Activated CD8-positive, alpha-beta memory T cell treated with anti-CD3 and anti-CD28 coated beads, Interleukin-2, amount 50 U/mL, for 1 hour (primary cell): ENCODE results near the gene FCGR3A.

ENCODE experiments used
- DNase-seq: peaks from one replicate; pipeline ENCODE4 v3.0.0-alpha.2; 2020; ENCODE audit errors: extremely low read depth

The FCGR3A gene

DNA sequence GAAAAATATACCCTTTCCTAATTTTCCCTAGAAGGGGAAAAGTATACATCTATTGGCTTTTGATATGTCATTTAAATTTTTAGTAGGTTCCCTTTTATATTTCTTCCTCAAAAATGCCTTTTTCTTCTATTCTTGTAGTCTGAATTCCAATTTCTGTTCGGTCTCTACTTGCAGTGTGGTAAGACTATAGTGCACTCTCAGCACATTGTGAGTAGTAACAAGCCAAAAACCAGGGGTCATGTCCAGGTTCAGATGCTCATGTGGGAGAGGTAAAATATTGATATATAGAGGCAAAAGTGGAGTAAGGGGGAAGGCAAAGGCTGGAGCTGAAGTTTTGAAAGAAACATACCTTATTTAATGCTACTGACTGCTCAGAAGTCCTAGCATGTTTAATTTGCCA lies 48.4 kb downstream of the FCGR3A start:
- no peak for DNase-seq

DNA sequence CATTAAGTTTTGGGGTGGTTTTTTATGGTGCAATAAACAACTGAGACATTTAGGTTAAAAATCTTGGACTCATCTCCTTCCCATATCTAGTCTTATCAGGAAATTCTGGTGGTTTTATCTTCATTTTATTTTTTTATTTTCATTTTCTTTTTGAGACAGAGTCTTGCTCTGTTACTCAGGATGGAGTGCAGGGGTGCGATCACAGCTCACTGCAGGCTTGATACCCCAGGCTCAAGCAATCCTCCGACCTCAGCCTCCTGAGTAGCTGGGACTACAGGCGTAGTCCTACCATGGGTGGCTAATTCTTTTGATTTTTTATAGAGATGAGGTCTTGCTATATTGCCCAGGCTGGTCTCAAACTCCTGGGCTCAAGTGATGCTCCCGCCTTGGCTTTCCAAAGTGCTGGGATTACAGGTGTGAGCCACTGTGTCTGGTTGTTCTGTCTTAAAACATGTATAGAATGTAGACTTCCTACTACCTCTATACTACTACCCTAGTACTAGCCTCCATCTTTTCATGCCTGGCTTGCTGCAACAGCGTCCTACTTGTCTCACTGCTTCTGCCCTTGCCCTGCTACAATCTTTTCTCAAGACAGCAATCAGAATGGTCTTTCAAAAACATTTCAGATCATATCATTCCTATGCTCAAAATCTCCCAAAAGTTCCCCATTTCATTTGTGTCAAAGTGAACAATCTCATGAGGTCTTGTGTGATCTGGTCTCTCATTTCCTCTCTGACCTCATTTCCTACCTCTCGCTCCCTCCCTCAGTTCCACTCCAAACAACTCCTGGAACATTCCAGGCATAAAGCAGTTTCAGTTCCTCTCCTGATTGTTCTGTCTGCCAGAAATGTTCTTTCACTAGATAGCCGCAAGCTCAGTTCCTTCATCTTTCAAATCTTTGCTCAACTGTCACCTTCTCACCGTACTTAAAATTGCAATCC lies 50.2 kb downstream of the FCGR3A start:
- DNase-seq = no peak

DNA sequence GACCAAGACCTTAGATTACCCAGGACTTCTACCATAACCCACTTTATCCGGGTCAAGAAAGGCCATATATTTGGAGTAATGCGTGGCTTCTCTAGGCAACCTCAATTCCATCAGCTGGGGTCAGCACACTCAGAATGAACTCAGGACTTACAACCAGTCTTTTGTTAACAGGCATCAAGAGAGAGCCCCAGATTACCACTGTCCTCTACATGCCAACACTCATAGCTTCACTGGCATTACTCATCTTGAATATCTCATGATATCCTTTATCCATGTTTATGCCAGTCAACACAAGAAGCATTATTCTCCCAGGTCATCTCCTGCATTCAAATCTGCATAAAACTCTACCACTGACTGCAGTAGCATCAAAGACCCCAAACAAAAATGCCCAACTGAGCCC lies 51.0 kb downstream of the FCGR3A start:
- no peak for DNase-seq

DNA sequence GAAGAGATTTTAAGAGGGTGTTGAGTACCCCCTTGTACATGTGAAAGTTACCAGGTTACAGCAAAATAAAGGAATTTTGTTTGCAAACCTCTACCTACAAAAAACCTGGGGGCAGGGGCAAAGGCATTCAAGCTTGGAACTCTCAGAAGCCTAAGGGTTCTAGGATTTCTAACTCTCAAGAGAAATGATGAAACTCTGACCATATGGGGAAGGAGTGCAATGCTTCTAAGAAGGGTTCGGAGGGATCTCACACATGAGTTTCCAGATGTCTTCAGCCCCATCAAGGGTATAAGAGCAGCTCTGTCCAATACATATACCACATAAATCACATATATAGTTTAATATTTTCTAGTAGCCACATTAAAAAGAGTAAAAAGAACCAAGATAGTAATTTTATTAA lies 51.7 kb downstream of the FCGR3A start:
- no peak for DNase-seq

DNA sequence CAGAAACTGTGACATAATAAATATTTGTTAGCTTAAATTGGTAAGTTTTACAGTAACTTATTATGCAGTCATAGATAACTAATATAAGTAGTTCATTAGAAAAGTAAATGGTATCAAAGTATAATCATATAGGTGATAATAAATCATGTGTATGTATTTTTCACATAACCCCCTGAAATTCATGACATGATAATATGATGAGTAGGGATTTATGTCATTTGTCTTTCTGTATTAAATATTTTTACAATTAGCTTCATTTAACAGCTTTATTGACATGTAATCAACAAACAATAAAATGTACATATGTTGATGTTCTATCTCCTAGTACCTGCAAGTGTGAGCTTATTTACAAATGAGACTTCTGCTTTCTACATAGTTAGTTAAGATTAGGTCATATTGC lies 54.1 kb downstream of the FCGR3A start:
- DNase-seq = no peak

DNA sequence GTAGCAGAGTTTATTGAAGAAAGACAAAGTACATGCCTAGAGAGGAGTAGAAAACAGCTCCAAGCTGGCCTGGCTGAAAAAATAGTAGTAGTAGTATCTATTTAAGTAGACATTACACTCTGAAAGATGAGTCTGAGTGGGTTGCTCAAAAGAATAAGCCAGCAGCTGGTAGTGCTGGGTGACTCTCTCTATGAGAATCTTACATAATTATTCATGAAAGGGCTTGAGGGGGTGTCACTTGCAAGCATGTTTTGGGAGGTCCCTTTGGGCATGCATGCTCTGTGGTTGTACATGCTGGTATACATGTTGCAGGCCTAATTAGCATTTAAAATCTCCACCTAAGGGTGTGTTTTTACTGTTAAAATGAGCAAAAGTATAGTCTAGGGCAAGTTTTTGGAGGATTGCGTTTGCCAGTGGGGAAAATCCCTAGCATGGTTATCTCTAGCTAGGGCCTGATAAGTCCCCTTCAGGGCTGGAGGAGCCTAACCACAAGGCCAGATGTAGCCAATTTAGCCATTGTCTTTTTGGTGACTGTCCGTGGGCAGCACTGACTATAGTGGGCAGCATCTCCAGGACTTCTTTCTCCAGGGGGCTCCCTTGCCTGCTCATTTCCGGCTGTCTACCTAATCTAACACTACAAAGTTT lies 55.4 kb downstream of the FCGR3A start:
- no peak for DNase-seq

DNA sequence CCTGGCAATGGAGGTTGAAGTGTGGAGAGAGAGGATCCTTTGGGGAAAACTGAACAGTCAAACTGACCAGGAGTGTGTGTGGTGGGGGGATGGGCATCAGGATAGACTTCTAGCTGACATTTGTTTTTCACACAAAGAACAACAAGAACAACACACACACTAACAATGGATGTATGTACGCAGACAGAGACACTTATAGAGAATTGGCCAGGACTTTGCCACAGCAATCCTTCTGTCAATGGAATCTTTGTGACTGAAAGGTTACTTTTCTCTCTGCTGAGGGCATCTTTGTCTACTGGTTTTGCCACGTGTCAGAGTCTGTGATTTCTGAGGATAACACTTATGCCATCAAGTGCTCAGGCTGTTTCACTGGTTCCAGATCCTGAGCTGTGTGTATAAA lies 56.8 kb downstream of the FCGR3A start:
- no peak for DNase-seq
